ENCODE results near the gene TP53TG3. TPM values are rescaled to one million over a fixed set of nuclear protein-coding genes. Genes with fewer than 3 reads are reported as not detected.
"Not testable (repeated sequence)": the region's sequence is repeated elsewhere in the genome, so short reads cannot be mapped to it uniquely, and the experiment has no call there.

Gene TP53TG3, protein sequence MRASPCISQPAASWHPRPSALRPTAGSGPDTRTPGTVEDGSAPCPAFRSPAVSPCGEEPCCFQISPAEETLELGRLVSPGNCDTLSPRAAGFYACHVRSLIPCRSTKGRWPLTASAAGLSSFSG
- total RNA-seq = not detected

DNA sequence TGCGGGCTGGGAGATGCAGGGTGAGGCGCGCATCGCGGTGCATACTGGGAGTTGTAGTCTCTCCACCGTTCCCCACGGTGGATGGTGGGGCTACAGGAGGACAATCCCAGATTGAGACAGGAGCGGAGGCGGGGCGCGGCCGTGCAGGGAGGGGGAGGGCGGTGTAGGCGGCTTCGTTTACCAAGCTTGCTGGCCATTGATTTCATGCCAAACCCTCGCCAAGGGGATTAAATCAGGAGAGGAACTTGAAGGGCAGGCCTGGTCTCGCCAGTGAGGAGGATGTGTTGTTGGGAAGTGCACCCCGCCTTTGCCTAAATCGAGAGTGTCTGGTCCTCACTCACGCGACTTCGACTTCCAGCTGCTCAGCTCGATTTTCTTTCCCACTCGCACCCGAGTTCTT is at the start of gene TP53TG3:
TP53TG3 (minus strand) TSS at position 101 of the 400 bp plus-strand sequence; CDS start at position 33, 68 bp downstream.
- DNase-seq = not testable (repeated sequence)

DNA sequence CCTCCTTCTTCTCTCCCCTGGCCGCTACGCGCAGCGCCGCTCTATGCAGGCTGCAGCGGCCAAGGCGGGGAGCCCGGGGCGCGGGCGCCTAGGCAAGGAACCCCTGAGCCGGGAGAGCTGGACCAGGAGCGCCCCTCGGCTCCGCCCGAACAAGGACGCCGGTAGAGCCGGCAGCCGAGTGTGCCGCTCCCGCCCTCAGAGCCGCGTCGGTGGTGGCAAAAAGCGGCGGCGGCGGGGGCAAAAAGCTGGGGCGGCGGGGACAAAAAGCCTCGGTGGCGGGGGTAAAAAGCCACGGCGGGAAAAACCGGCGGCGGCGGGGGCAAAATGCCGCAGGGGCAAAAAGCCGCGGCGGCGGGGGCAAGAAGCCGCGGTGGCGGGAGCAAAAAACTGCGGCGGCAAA is 25.1 kb downstream of the TP53TG3 start:
- DNase-seq = not testable (repeated sequence)

DNA sequence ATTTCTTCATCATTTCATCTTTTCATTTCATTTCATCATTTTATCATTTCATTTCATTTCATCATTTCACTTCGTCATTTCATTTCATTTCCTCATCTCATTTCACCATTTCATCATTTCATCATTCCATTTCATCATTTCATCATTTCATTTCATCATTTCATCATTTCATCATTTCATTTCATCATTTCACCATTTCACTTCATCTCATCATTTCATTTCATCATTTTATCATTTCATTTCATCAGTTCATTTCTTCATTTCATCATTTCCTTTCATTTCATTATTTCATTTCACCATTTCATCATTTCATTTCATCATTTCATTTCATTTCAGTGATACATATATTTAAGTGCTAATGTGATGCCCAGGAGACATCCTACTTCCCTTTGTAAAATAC is 28.4 kb downstream of the TP53TG3 start:
- DNase-seq = not testable (repeated sequence)

DNA sequence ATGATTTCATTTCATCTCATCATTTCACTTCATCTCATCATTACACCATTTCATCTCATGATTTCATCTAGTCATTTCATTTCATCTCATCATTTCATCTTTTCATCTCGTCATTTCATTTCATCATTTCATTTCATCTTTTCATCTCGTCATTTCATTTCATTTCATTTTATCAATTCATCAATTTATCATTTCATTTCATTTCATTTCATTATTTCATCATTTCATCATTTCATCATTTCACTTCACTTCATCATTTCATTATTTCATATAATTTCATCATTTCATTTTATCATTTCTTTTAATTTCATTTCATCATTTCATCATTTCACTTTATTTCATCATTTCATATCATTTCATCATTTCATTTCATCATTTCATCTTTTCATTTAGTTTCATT is 29.2 kb downstream of the TP53TG3 start:
- DNase-seq = not testable (repeated sequence)

DNA sequence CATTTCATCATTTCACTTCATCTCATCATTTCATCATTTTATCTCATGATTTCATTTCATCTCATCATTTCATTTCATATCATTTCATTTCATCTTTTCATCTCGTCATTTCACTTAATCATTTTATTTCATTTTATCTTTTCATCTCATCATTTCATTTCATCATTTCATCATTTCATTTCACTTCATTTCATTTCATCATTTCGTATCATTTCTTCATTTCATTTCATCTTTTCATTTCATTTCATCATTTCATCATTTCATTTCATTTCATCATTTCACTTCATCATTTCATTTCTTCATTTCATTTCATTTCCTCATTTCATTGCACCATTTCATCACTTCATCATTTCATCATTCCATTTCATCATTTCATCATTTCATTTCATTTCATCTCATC is 29.8 kb downstream of the TP53TG3 start:
- DNase-seq = not testable (repeated sequence)

DNA sequence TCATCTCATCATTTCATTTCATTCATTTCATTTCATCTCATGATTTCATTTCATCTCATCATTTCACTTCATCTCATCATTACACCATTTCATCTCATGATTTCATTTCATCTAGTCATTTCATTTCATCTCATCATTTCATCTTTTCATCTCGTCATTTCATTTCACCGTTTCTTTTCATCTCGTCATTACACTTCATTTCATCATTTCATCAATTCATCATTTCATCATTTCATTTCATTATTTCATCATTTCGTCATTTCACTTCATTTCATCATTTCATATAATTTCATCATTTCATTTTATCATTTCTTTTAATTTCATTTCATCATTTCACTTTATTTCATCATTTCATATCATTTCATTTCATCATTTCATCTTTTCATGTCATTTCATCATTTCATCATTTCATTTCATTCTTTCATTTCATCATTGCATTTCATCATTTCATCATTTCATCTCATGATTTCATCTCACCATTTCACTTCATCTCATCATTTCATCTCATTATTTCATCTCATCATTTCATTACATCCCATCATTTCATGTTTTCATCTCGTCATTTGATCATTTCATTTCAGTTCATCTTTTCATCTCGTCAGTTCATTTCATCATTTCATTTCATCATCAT is 30.6 kb downstream of the TP53TG3 start:
- DNase-seq = not testable (repeated sequence)

DNA sequence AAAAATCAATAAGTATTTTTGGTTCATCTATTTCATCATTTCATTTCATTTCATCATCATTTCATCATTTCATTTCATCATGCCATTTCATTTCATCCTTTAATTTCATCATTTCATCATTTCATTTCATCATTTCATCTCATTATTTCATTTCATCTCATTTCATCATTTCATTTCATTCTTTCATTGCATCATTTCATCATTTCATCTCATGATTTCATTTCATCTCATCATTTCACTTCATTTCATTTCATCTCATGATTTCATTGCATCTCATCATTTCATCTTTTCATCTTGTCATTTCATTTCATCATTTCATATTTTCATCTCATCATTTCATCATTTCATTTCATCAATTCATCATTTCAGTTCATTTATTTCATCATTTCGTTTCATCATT is 31.2 kb downstream of the TP53TG3 start:
- DNase-seq = not testable (repeated sequence)

DNA sequence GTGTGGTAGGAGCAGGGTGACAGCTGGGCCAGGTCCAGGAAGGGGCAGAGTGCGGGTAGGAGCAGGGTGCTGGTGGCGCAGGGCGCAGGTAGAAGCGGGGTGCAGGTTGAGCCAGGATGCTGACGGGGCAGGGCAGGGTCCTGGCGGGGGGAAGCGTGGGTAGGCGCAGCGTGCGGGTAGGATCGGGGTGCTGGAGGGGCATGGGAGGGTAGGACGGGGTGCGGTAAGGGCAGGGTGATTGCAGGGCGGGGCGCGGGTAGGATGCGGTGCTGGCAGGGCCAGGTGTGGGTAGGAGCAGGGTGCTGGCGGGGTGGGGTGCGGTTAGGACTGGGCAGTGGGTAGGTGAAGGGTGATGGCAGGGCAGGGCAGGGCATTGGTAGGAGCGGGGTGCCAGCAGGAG is 38.4 kb downstream of the TP53TG3 start:
- DNase-seq = not testable (repeated sequence)

DNA sequence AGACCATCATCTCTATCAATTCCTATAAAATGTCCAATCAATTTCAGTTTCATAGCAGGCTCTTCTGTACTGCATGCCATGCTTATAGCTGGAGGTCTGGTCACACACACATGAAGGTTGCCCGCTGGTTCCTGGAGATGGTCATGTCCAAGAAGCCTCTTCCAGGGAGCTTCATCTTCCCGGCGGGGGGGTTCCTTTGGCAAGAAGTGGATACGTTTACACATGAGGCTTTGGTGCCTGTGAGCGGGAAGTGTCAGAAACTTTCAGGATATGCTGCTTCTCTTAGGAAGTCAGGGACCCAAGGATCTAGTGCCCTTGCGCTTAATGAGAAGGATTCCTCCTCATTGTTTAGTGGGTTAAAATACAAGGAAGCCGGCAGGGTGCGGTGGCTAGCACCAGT is 43.9 kb downstream of the TP53TG3 start:
- not testable (repeated sequence) for DNase-seq
